A549 (cell line): ENCODE data around the gene POLRMT.

Experiments used
- CHD2 ChIP-seq: fragments of 150-350 bp; IDR thresholded peaks from 2 replicates; pipeline ENCODE4 v1.6.1; 2014; ENCODE audit warnings: low read length; ENCODE audit not compliant: partially characterized antibody
- EP300 ChIP-seq, 2 experiments: fragments of >200 bp; sonication (Bioruptor Twin); formaldehyde crosslinking; IDR thresholded peaks; 2 replicates in 1 of 2; 3 replicates in 1 of 2; pipeline ENCODE4 v1.6.1; 2016 to 2017
- POLR2A ChIP-seq: IDR thresholded peaks from 2 replicates; pipeline ENCODE4 v1.6.1; 2012; ENCODE audit warnings: mild to moderate bottlenecking, low read length
- TF ChIP-seq, protein P1 (sequence below): fragments of >200 bp; sonication (Bioruptor Twin); formaldehyde crosslinking; IDR thresholded peaks from 3 replicates; pipeline ENCODE4 v1.5.1; 2016

DNA sequence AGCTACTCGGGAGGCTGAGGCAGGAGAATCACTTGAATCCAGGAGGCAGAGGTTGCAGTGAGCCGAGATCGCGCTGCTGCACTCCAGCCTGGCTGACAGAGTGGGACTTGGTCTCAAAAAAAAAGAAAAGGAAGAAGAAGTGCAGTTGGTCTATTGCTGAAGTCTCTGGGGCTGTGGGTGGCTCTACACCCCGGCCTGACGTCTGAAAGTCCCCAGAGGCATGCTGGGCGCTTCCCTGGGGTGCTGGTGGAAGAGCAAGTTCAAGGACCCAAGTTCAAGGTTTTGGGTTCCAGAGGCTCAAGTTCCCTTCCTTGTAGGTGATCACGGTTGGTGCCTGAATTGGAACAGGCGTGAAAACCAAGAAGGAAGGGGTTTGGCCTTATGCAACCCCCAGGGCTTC, 39.8 kb downstream of the POLRMT start:
- no peak for TF ChIP-seq CHD2
- TF ChIP-seq, protein P1, sequence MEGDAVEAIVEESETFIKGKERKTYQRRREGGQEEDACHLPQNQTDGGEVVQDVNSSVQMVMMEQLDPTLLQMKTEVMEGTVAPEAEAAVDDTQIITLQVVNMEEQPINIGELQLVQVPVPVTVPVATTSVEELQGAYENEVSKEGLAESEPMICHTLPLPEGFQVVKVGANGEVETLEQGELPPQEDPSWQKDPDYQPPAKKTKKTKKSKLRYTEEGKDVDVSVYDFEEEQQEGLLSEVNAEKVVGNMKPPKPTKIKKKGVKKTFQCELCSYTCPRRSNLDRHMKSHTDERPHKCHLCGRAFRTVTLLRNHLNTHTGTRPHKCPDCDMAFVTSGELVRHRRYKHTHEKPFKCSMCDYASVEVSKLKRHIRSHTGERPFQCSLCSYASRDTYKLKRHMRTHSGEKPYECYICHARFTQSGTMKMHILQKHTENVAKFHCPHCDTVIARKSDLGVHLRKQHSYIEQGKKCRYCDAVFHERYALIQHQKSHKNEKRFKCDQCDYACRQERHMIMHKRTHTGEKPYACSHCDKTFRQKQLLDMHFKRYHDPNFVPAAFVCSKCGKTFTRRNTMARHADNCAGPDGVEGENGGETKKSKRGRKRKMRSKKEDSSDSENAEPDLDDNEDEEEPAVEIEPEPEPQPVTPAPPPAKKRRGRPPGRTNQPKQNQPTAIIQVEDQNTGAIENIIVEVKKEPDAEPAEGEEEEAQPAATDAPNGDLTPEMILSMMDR, result no peak
- no peak for TF ChIP-seq POLR2A
- no peak for TF ChIP-seq EP300 (IDR thresholded peaks at IDR 0.05)
